ENCODE measurements around the gene CANX.
A peak's percentile ranks its signal among the peaks of the same experiment; 100 is the strongest.
"Not testable (repeated sequence)": the region's sequence is repeated elsewhere in the genome, so short reads cannot be mapped to it uniquely, and the experiment has no call there.

Gene CANX

GRCh38 chr5:179698935-179699615, at the start of gene CANX:
CANX (plus strand) TSS chr5:179698967; CDS start chr5:179705682, 6,715 bp downstream.
- DNase-seq = peak in 1 of 2 experiments; percentile 24

GRCh38 chr5:179649166-179649703, 49.5 kb upstream of the CANX start:
- not testable (repeated sequence) for DNase-seq

GRCh38 chr5:179650245-179650644, 48.5 kb upstream of the CANX start:
- not testable (repeated sequence) for DNase-seq

- DNase-seq = not testable (repeated sequence)
These were observed 45.6 kb upstream of the CANX start for GRCh38 chr5:179653135-179653534.

- not testable (repeated sequence) for DNase-seq
These were observed 41.2 kb upstream of the CANX start for GRCh38 chr5:179657302-179658178.

- DNase-seq = peak in 1 of 2 experiments; percentile 21
These were observed 40.4 kb upstream of the CANX start for GRCh38 chr5:179658179-179658856.

- DNase-seq = not testable (repeated sequence)
These were observed 37.1 kb upstream of the CANX start for GRCh38 chr5:179661647-179662046.

- peak in 1 of 2 experiments; percentile 45 for DNase-seq
These were observed 30.4 kb upstream of the CANX start for GRCh38 chr5:179668391-179668790.

- peak; percentile 83 to 95 for DNase-seq
These were observed 20.3 kb upstream of the CANX start for GRCh38 chr5:179678223-179679013.

- peak in 1 of 2 experiments; percentile 26 for DNase-seq
These were observed 19.6 kb upstream of the CANX start for GRCh38 chr5:179679014-179679674.

GRCh38 chr5:179680014-179680779, 18.6 kb upstream of the CANX start:
- no peak for DNase-seq

- DNase-seq = no peak
These were observed 17.9 kb upstream of the CANX start, which contains the start of gene CBY3 for GRCh38 chr5:179680780-179681401. CBY3 (minus strand) TSS chr5:179681034; CDS start chr5:179680918, 116 bp downstream.

GRCh38 chr5:179689212-179689611, 9.6 kb upstream of the CANX start:
- not testable (repeated sequence) for DNase-seq

GRCh38 chr5:179694561-179694960, 4.2 kb upstream of the CANX start:
- DNase-seq = no peak

GRCh38 chr5:179696603-179697002, 2.2 kb upstream of the CANX start:
- no peak for DNase-seq

GRCh38 chr5:179697108-179697507, 1.7 kb upstream of the CANX start:
- DNase-seq = no peak

- not testable (repeated sequence) for DNase-seq
These were observed 1.2 kb upstream of the CANX start for GRCh38 chr5:179697543-179697942.

GRCh38 chr5:179697993-179698934, 503 bp upstream of the CANX start:
- peak; percentile 93 to 98 for DNase-seq

Measured in NCI-H524 (cell line).